GM12874 (cell line): ENCODE results near the gene SKAP2.

Experiments
- TF ChIP-seq, protein P1 (sequence below): IDR thresholded peaks from 2 replicates; pipeline ENCODE4 v1.5.1; 2011; ENCODE audit warnings: low read depth, mild to moderate bottlenecking, control low read depth, low read length, moderate library complexity; ENCODE audit not compliant: insufficient read depth

SKAP2 gene

DNA sequence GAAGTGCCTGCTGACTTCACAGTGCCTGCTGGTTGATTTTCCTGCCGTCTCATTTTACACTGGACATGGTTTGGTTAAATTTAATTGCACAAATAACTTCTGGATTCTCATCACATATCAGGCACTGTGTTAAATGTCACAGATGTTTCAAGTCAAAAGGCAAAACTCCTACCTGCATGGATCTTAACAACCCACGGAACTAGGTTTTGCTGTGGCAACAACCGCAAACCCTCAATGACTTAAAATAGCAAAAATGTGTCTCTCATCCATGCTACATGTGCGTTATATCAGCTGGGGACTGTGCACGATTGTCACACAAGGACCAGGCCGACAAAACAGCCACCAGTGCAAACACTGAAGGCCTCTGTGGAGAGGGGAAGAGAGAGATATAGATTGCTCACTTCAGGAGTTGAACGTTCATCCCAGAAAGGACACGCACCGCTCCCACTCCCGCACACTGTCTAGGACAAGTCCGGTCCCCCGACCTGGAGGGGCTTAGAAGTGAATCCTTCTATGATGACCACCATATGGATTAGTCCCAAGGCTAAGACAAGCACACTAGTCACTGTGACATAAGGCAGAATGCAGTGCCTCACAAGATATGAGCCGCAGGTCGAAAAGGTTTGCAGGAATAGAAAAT lies 233.3 kb downstream of the SKAP2 start:
- TF ChIP-seq, protein P1, sequence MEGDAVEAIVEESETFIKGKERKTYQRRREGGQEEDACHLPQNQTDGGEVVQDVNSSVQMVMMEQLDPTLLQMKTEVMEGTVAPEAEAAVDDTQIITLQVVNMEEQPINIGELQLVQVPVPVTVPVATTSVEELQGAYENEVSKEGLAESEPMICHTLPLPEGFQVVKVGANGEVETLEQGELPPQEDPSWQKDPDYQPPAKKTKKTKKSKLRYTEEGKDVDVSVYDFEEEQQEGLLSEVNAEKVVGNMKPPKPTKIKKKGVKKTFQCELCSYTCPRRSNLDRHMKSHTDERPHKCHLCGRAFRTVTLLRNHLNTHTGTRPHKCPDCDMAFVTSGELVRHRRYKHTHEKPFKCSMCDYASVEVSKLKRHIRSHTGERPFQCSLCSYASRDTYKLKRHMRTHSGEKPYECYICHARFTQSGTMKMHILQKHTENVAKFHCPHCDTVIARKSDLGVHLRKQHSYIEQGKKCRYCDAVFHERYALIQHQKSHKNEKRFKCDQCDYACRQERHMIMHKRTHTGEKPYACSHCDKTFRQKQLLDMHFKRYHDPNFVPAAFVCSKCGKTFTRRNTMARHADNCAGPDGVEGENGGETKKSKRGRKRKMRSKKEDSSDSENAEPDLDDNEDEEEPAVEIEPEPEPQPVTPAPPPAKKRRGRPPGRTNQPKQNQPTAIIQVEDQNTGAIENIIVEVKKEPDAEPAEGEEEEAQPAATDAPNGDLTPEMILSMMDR, result no peak

DNA sequence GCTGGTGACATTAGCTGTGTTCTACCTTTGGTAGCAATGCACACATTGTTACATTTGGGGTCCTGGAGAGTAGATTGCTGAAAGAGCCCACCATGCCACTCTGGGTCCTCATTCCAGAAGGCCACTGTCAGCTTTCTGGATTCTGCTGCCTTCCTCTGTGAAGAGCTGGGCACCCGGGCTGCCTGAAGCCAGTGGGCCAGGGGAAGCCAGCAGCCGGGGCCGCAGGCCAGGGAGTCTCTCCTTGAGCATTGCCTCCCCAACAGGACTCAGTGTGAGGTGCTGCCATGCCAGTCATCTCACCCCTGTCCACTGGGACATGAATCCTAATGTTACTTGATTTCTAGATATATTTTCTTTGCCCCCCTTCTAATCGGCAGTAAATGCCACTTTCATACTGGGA lies 234.0 kb downstream of the SKAP2 start:
- TF ChIP-seq, protein P1, result no peak

DNA sequence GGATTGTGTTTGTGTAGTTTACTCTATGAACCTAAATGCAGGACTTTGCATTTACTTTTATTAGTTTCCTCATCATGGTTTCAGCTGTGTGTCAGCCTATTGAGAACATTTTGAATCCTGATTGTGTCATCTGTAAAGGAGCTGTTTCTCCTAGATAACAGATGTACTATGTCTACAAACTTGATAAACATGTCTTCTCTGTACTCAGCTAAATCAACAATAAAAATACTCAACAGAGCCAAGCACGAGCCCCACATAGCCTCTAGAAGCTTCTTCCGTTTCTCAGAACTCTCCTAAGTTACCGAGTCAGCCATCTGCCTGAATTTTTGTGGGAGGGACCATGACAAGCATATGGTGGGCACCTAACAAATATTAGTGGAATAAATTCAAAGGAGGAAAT lies 234.7 kb downstream of the SKAP2 start:
- TF ChIP-seq, protein P1, result no peak

DNA sequence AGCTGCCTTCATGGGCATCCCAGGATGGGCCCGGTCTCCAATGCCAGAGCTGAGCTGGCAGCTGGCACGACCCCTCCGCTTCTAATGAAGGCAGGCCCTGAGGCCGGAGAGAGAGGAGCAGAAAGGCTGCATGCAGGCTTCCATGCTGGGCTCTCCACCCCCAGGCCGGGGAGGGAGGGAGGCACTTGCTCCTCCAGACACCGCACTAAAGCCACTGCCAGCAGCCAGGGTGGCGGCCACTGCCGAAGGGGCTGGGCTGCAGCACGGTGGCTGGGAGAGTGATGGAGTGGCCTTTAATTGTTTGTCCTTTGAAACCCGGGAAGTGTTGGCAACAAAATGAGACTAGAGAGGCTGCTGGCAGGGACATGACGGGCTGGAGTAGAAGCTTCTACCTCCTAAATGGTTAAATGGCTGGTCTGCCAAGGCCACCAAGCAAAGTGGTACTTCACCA lies 236.5 kb downstream of the SKAP2 start:
- TF ChIP-seq, protein P1, result no peak

DNA sequence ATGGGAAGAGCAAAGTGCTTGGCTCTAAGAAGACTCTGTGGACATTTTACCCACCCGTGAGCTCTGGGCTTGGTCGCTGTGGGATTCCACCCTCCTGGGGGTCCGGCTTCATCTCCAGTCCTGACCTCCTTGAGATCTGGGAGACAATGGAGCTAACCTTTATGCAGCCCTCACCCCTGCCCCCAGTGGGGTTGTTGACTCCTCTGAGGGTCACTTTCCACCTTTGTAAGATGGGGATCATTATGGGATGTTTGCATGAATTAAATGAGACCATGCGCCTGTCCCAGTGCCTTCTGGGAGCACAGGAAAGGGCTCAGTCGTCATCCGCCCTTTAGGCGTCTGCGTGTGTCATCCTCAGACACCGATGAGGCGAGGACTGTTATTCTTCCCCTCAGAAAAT lies 237.2 kb downstream of the SKAP2 start:
- TF ChIP-seq, protein P1, result no peak

DNA sequence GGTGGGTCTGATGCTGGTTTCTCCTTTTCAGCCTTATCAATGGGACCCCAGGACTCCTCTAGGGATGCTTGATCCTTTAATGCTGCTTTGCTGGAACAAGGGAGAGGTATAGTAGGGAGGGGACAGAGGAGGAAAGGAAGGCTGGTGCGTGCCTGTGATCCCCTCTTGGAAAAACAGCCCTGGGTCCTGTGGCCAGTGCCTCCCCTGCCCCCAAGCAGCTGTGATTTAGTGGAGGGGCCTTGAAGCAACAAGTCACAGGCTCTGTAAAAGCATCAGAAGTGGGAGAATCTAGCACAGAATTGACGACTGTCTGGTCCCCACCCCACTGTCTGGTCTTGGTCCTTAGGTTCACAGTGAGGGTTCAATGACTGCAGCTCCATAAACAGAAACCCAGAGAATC lies 237.7 kb downstream of the SKAP2 start:
- TF ChIP-seq, protein P1, result no peak

DNA sequence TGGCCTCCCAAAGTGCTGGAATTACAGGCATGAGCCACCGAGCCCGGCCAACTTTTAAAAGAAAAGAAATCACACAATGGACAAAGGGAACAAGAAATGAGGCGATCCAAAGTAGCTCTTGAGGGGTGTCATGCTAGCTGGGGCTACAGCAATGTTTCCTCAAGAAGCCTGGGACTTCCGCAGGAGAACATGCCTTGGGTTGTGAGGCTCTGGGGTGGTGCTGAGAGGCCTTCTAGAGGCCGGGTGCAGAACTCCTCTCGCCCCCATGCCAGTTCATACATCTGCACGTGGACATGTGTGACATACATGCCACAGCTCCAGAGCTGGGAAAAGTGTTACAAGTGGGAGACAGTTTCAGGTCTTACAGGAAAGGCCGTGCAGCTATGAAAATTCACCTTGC lies 238.2 kb downstream of the SKAP2 start:
- TF ChIP-seq, protein P1, result no peak

DNA sequence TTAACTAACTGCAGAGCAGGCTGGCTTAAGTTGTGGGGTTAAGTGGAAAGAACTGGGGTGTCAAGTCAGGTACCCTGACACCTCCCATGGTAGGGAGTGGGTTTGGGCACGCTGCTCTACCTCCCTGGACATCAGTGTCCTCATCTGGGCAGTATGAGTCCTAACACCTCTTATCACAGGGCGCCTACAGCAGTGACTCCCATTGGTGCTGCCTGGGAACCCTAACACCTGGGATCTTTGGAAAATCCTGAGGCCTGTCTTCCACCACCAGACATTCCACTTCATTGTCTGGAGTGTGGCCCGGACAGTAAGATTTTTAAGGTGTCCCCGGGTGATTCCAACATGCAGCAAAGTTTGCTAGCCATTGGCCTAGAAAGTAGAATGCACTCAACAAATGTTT lies 239.1 kb downstream of the SKAP2 start:
- TF ChIP-seq, protein P1, result no peak
